WTC11 (cell line): ENCODE measurements around the gene MYLK4. TPM values are rescaled to one million over a fixed set of nuclear protein-coding genes. Genes with fewer than 3 reads are reported as not detected.

Experiments used
- ATAC-seq: fragments of 200-7000 bp; cut with Tn5 transposase; 2 replicates; pipeline ENCODE4 v1.10.0; 2021; ENCODE audit warnings: mild to moderate bottlenecking, moderate library complexity
- CTCF ChIA-PET: fragments of 300-600 bp; sonication (Branson Sonifier 250); formaldehyde crosslinking; loops from one replicate; lab custom pipeline; 2021; ENCODE audit warnings: antibody characterized with exemption; lab: Charles Lee
- POLR2A ChIA-PET: fragments of 350-600 bp; sonication (Branson Sonifier 250); formaldehyde crosslinking; loops from one replicate; lab custom pipeline; 2021; ENCODE audit warnings: antibody characterized with exemption; lab: Charles Lee
- DNase-seq: peaks from one replicate; pipeline ENCODE4 v3.0.0; 2021; ENCODE audit warnings: low spot score
- H3K27ac Mint-ChIP-seq: 2 replicates; pipeline ENCODE4 v1.8.0; 2021; ENCODE audit warnings: mixed read lengths
- H3K27me3 Mint-ChIP-seq: 2 replicates; pipeline ENCODE4 v1.8.0; 2021; ENCODE audit warnings: low read depth, mild to moderate bottlenecking, moderate library complexity, mixed read lengths
- H3K36me3 Mint-ChIP-seq: 2 replicates; pipeline ENCODE4 v1.8.0; 2021; ENCODE audit warnings: mixed read lengths
- H3K4me1 Mint-ChIP-seq: 2 replicates; pipeline ENCODE4 v1.8.0; 2022; ENCODE audit warnings: mixed read lengths
- H3K4me3 Mint-ChIP-seq: 2 replicates; pipeline ENCODE4 v1.8.0; 2021; ENCODE audit warnings: mild to moderate bottlenecking, moderate library complexity, mixed read lengths
- H3K9me3 Mint-ChIP-seq: 2 replicates; pipeline ENCODE4 v1.8.0; 2021; ENCODE audit warnings: mixed read lengths
- CREM ChIP-seq: sonication (generic); formaldehyde crosslinking; IDR thresholded peaks from 2 replicates; pipeline ENCODE4 v1.8.1; 2022; ENCODE audit warnings: mild to moderate bottlenecking, missing genetic modification reagents, moderate library complexity
- ESRRA ChIP-seq: sonication (generic); formaldehyde crosslinking; IDR thresholded peaks from 2 replicates; pipeline ENCODE4 v1.8.1; 2022; ENCODE audit warnings: mild to moderate bottlenecking, missing genetic modification reagents, borderline replicate concordance
- GRHL2 ChIP-seq: fragments of 250-450 bp; sonication (Bioruptor Pico); IDR thresholded peaks from 2 replicates; pipeline ENCODE4 v1.8.0; 2022; ENCODE audit warnings: mild to moderate bottlenecking, moderate library complexity; ENCODE audit not compliant: insufficient replicate concordance, severe bottlenecking
- NFATC4 ChIP-seq: fragments of 250-450 bp; sonication (Bioruptor Pico); IDR thresholded peaks from 2 replicates; pipeline ENCODE4 v1.9.0; 2021; ENCODE audit warnings: mild to moderate bottlenecking
- NFYB ChIP-seq: sonication (generic); formaldehyde crosslinking; conservative IDR thresholded peaks from 2 replicates; pipeline ENCODE4 v1.8.0; 2022; ENCODE audit warnings: low read depth, missing genetic modification reagents
- NR3C1 ChIP-seq: sonication (generic); formaldehyde crosslinking; conservative IDR thresholded peaks from 2 replicates; pipeline ENCODE4 v1.8.1; 2023; ENCODE audit warnings: low read depth, mild to moderate bottlenecking, missing genetic modification reagents
- PRRX2 ChIP-seq: fragments of 250-450 bp; sonication (Bioruptor Pico); IDR thresholded peaks from 2 replicates; pipeline ENCODE4 v1.8.0; 2021; ENCODE audit warnings: mild to moderate bottlenecking
- SOX15 ChIP-seq: fragments of 250-450 bp; sonication (Bioruptor Pico); IDR thresholded peaks from 2 replicates; pipeline ENCODE4 v1.9.0; 2021; ENCODE audit warnings: mild to moderate bottlenecking
- SP1 ChIP-seq: sonication (generic); formaldehyde crosslinking; conservative IDR thresholded peaks from 2 replicates; pipeline ENCODE4 v1.8.1; 2022; ENCODE audit warnings: missing genetic modification reagents
- TCF7 ChIP-seq: sonication (generic); formaldehyde crosslinking; IDR thresholded peaks from 2 replicates; pipeline ENCODE4 v1.8.0; 2022; ENCODE audit warnings: mild to moderate bottlenecking, low read depth, missing genetic modification reagents, moderate library complexity
- TP53 ChIP-seq: sonication (generic); formaldehyde crosslinking; IDR thresholded peaks from 2 replicates; pipeline ENCODE4 v1.8.1; 2023; ENCODE audit warnings: mild to moderate bottlenecking, missing genetic modification reagents
- ZNF671 ChIP-seq: fragments of 250-450 bp; sonication (Bioruptor Pico); IDR thresholded peaks from 2 replicates; pipeline ENCODE4 v1.8.0; 2021; ENCODE audit warnings: mild to moderate bottlenecking
- total RNA-seq: library from RNA; stranded (reverse); gene quantifications from 3 replicates; pipeline ENCODE4 v1.2.3, GENCODE V29; 2021
- TF ChIP-seq, protein P1 (sequence below): fragments of 250-450 bp; sonication (Bioruptor Pico); IDR thresholded peaks from 2 replicates; pipeline ENCODE4 v2.1.2; 2022; ENCODE audit warnings: mild to moderate bottlenecking, moderate library complexity
- TF ChIP-seq, protein P2 (sequence below): sonication (generic); formaldehyde crosslinking; IDR thresholded peaks from 2 replicates; pipeline ENCODE4 v1.8.1; 2023; ENCODE audit warnings: mild to moderate bottlenecking, missing genetic modification reagents, moderate library complexity
- TF ChIP-seq, protein P3 (sequence below): fragments of 250-450 bp; sonication (Bioruptor Pico); IDR thresholded peaks from 2 replicates; pipeline ENCODE4 v1.8.0; 2021; ENCODE audit warnings: mild to moderate bottlenecking
- TF ChIP-seq, protein P4 (sequence below): sonication (generic); formaldehyde crosslinking; IDR thresholded peaks from 2 replicates; pipeline ENCODE4 v1.8.0; 2022; ENCODE audit warnings: mild to moderate bottlenecking, missing genetic modification reagents
- TF ChIP-seq, protein P5 (sequence below): sonication (generic); formaldehyde crosslinking; IDR thresholded peaks from 2 replicates; pipeline ENCODE4 v1.8.0; 2023; ENCODE audit warnings: missing genetic modification reagents, mild to moderate bottlenecking, borderline replicate concordance
- TF ChIP-seq, protein P6 (sequence below): sonication (generic); formaldehyde crosslinking; IDR thresholded peaks from 2 replicates; pipeline ENCODE4 v1.8.1; 2023; ENCODE audit warnings: mild to moderate bottlenecking, missing genetic modification reagents

The MYLK4 gene
- total RNA-seq, 1 experiment from 2014 or later, result 0.13 TPM

DNA sequence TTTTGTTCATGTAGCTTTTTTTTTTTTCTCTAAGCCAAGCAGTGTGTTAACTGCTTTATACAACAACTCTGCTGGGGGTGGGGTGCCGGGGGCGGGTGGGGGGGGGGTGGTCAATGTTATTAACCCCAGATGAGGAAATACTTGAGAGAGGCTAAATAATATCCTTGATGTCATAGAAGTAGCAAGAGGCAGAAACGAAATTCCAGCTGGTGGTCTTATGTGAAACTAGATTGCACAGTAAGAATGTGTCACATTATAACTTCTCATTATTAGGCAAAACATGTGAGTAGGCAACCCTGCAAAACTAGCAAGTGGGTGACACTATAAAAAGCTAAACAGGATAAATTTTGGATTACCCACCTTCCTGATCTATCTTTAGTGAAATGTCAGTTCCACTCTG lies 12.8 kb downstream of the MYLK4 start (continued):
- no peak for TF ChIP-seq SP1 (CRISPR knock-in tag)
- TF ChIP-seq, protein P1, sequence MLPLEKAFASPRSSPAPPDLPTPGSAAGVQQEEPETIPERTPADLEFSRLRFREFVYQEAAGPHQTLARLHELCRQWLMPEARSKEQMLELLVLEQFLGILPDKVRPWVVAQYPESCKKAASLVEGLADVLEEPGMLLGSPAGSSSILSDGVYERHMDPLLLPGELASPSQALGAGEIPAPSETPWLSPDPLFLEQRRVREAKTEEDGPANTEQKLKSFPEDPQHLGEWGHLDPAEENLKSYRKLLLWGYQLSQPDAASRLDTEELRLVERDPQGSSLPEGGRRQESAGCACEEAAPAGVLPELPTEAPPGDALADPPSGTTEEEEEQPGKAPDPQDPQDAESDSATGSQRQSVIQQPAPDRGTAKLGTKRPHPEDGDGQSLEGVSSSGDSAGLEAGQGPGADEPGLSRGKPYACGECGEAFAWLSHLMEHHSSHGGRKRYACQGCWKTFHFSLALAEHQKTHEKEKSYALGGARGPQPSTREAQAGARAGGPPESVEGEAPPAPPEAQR (CRISPR knock-in tag), result no peak
- no peak for TF ChIP-seq NFYB (CRISPR knock-in tag)
- no peak for TF ChIP-seq SOX15 (CRISPR knock-in tag)

DNA sequence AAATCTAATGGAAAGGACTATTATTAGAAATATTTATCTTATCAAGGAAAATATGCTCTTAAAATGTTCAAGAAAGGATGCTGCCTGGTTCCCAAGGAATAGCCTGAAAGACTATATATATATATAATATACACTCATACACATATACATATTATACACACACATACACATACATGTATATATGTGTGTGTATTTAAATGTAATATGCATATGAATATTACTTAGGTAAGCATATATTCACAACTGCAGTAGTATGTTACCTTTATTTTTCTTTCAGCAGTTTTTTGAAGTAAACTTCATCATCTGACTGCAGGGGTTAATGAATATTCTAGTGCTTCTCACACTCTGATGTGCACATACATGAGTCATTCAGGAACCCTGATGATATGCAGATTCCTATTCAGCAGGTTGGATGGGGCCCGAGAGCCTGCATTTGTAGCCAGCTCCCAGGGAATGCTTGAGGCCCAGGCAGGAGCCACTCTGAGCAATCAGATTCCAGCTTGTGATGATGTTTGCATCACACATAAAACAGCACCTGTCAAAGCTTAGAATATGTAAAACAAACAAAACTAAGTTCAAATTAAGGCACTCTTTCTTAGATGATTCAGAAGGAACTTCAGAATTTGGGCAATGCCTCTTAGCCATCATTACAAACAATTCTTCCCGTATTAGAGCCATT lies 16.1 kb downstream of the MYLK4 start:
- Mint-ChIP-seq H3K27me3 (no peaks in the 10 kb centered on the region), H3K27ac (0 out of 2 replicates have a peak overlapping the region, but pooled peaks have one; percentile 38), H3K9me3 (no peaks in the 10 kb centered on the region), H3K4me1 (peaks cover 63% of the 10 kb centered on the region), H3K4me3 (peak overlapping the region; percentile 17; the same call in 1 of the 2 replicates), H3K36me3 (no peaks in the 10 kb centered on the region)
- CTCF ChIA-PET, result interaction anchor here (0.9 to 4.6 kb wide), 3 partner anchors 14 to 138 kb away, joined by 3 to 88 read pairs (median 3); partner anchors contain the start of gene MYLK4
- POLR2A ChIA-PET, result interaction anchor here (0.5 kb wide), 1 partner anchor 19 kb away, joined by 3 read pairs; no protein-coding TSS in a partner anchor
- TF ChIP-seq, protein P2, sequence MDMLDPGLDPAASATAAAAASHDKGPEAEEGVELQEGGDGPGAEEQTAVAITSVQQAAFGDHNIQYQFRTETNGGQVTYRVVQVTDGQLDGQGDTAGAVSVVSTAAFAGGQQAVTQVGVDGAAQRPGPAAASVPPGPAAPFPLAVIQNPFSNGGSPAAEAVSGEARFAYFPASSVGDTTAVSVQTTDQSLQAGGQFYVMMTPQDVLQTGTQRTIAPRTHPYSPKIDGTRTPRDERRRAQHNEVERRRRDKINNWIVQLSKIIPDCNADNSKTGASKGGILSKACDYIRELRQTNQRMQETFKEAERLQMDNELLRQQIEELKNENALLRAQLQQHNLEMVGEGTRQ (CRISPR knock-in tag), result no peak
- peak; percentile 84 for ATAC-seq
- DNase-seq, result peak; percentile 29

DNA sequence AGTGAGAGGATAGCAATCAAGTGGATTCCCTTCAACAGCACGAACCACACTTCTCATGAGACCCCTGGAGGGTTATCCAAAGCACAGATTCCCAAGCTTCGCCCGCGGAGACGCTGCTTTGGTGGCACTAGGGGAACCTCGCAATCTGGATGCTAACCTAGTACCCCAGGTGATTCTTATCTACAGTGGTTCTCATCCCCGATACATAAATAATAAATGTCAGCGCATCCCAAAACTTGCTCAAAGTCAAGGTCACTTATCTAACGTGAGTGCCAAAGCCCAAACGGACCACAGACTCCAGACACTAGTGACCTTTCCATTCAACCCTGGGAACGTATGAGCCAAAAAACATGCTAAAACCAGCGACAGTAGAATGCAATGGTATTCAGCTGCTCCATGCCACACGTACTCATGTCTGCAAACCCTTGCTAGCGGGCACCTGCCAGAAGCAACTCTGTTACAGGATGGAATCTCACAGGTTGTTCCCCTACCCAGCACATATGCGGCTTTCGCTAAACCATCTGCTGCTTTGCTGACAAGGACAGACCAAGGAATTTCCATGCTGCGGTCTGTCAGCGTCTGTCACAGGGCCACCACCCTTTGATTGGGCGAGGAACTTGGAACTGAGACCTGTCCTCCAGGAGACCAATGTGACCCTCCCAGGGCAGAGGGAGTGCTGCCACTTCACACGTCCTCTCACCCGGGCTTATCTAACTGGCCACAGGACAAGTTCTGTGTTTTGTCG lies 16.8 kb downstream of the MYLK4 start:
- no peak overlapping the region for H3K4me3 Mint-ChIP-seq
- ATAC-seq (no peak), DNase-seq (no peak)
- H3K27me3 Mint-ChIP-seq, result peaks cover 2% of the 10 kb centered on the region; the same call in 1 of the 2 replicates
- peaks cover 68% of the 10 kb centered on the region for H3K4me1 Mint-ChIP-seq
- CTCF ChIA-PET, result interaction anchor here (1.0 to 4.6 kb wide), 3 partner anchors 14 to 99 kb away, joined by 3 to 88 read pairs (median 7); partner anchors contain the start of gene MYLK4
- no peak overlapping the region for H3K27ac Mint-ChIP-seq
- POLR2A ChIA-PET, result no interaction called here
- H3K36me3 Mint-ChIP-seq, result no peaks in the 10 kb centered on the region
- H3K9me3 Mint-ChIP-seq, result no peaks in the 10 kb centered on the region
- no peak for TF ChIP-seq PRRX2 (CRISPR knock-in tag)
- TF ChIP-seq, protein P3, sequence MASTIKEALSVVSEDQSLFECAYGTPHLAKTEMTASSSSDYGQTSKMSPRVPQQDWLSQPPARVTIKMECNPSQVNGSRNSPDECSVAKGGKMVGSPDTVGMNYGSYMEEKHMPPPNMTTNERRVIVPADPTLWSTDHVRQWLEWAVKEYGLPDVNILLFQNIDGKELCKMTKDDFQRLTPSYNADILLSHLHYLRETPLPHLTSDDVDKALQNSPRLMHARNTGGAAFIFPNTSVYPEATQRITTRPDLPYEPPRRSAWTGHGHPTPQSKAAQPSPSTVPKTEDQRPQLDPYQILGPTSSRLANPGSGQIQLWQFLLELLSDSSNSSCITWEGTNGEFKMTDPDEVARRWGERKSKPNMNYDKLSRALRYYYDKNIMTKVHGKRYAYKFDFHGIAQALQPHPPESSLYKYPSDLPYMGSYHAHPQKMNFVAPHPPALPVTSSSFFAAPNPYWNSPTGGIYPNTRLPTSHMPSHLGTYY (CRISPR knock-in tag), result no peak
- no peak for TF ChIP-seq NFATC4 (CRISPR knock-in tag)
- no peak for TF ChIP-seq TCF7 (CRISPR knock-in tag)
- TF ChIP-seq, protein P4, sequence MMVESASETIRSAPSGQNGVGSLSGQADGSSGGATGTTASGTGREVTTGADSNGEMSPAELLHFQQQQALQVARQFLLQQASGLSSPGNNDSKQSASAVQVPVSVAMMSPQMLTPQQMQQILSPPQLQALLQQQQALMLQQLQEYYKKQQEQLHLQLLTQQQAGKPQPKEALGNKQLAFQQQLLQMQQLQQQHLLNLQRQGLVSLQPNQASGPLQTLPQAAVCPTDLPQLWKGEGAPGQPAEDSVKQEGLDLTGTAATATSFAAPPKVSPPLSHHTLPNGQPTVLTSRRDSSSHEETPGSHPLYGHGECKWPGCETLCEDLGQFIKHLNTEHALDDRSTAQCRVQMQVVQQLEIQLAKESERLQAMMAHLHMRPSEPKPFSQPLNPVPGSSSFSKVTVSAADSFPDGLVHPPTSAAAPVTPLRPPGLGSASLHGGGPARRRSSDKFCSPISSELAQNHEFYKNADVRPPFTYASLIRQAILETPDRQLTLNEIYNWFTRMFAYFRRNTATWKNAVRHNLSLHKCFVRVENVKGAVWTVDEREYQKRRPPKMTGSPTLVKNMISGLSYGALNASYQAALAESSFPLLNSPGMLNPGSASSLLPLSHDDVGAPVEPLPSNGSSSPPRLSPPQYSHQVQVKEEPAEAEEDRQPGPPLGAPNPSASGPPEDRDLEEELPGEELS (CRISPR knock-in tag), result no peak
- no peak for TF ChIP-seq ESRRA
- TF ChIP-seq CREM (CRISPR knock-in tag), result no peak
- no peak for TF ChIP-seq GRHL2 (CRISPR knock-in tag)
- TF ChIP-seq, protein P5, sequence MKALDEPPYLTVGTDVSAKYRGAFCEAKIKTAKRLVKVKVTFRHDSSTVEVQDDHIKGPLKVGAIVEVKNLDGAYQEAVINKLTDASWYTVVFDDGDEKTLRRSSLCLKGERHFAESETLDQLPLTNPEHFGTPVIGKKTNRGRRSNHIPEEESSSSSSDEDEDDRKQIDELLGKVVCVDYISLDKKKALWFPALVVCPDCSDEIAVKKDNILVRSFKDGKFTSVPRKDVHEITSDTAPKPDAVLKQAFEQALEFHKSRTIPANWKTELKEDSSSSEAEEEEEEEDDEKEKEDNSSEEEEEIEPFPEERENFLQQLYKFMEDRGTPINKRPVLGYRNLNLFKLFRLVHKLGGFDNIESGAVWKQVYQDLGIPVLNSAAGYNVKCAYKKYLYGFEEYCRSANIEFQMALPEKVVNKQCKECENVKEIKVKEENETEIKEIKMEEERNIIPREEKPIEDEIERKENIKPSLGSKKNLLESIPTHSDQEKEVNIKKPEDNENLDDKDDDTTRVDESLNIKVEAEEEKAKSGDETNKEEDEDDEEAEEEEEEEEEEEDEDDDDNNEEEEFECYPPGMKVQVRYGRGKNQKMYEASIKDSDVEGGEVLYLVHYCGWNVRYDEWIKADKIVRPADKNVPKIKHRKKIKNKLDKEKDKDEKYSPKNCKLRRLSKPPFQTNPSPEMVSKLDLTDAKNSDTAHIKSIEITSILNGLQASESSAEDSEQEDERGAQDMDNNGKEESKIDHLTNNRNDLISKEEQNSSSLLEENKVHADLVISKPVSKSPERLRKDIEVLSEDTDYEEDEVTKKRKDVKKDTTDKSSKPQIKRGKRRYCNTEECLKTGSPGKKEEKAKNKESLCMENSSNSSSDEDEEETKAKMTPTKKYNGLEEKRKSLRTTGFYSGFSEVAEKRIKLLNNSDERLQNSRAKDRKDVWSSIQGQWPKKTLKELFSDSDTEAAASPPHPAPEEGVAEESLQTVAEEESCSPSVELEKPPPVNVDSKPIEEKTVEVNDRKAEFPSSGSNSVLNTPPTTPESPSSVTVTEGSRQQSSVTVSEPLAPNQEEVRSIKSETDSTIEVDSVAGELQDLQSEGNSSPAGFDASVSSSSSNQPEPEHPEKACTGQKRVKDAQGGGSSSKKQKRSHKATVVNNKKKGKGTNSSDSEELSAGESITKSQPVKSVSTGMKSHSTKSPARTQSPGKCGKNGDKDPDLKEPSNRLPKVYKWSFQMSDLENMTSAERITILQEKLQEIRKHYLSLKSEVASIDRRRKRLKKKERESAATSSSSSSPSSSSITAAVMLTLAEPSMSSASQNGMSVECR, result no peak
- TF ChIP-seq, protein P6, sequence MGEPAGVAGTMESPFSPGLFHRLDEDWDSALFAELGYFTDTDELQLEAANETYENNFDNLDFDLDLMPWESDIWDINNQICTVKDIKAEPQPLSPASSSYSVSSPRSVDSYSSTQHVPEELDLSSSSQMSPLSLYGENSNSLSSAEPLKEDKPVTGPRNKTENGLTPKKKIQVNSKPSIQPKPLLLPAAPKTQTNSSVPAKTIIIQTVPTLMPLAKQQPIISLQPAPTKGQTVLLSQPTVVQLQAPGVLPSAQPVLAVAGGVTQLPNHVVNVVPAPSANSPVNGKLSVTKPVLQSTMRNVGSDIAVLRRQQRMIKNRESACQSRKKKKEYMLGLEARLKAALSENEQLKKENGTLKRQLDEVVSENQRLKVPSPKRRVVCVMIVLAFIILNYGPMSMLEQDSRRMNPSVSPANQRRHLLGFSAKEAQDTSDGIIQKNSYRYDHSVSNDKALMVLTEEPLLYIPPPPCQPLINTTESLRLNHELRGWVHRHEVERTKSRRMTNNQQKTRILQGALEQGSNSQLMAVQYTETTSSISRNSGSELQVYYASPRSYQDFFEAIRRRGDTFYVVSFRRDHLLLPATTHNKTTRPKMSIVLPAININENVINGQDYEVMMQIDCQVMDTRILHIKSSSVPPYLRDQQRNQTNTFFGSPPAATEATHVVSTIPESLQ (CRISPR knock-in tag), result no peak
- TF ChIP-seq ZNF671 (CRISPR knock-in tag), result no peak
- no peak for TF ChIP-seq TP53
- TF ChIP-seq NR3C1 (CRISPR knock-in tag), result no peak
